HCT116 (cell line): ENCODE data around the gene TRH. TPM values are rescaled to one million over a fixed set of nuclear protein-coding genes. Genes with fewer than 3 reads are reported as not detected.

Experiments used
- ATAC-seq: fragments of 200-7000 bp; cut with Tn5 transposase; 2 replicates; pipeline ENCODE4 v1.9.1; 2020; ENCODE audit warnings: mild to moderate bottlenecking, moderate library complexity
- BruUV-seq: library from RNA; stranded (reverse); fragments of 400-500 nt; replicated peaks from 2 replicates; lab custom pipeline; 2021; lab: Mats Ljungman, UMichigan
- CTCF ChIA-PET: fragments of 300-600 bp; sonication (Branson Sonifier 250); formaldehyde crosslinking; loops from one replicate; lab custom pipeline; 2021; ENCODE audit warnings: antibody characterized with exemption; lab: Charles Lee
- POLR2A ChIA-PET: fragments of 300-600, 350-600 bp; sonication (Branson Sonifier 250); formaldehyde crosslinking; loops from one replicate; lab custom pipeline; 2021; ENCODE audit warnings: antibody characterized with exemption; lab: Charles Lee
- RAD21 ChIA-PET, 2 experiments: fragments of 300-600 bp; sonication (Branson Sonifier 250); formaldehyde crosslinking; loops; one replicate each; lab custom pipeline; 2023; ENCODE audit warnings: low total read pairs in 2 of 2; ENCODE audit not compliant: uncharacterized antibody in 2 of 2, unreplicated experiment in 2 of 2, low non-redundant PET in 1 of 2; lab: Charles Lee
- DNase-seq: peaks from one replicate; pipeline ENCODE4 v3.0.0-alpha.2; 2010; ENCODE audit warnings: low read depth, low spot score
- H2AFZ ChIP-seq: fragments of 200-600 bp; shearing (Covaris generic), sonication (generic); 2 replicates; pipeline ENCODE4 v1.6.1; 2017; ENCODE audit warnings: low read depth, mixed run types, mixed read lengths, antibody characterized with exemption, low read length; ENCODE audit not compliant: poor library complexity, severe bottlenecking
- H3K27ac ChIP-seq: 2 replicates; pipeline ENCODE4 v1.5.1; 2012; ENCODE audit warnings: low read depth, low read length
- H3K27me3 ChIP-seq: fragments of 200-600 bp; sonication (generic); 2 replicates; pipeline ENCODE4 v1.6.1; 2016; ENCODE audit warnings: mixed run types, low read length, mixed read lengths; ENCODE audit not compliant: insufficient read depth
- H3K36me3 ChIP-seq, 2 experiments: fragments of 200-500 bp in 1 of 2; fragments of 200-600 bp in 1 of 2; sonication (Bioruptor generic) in 1 of 2; sonication (generic) in 1 of 2; 2 replicates each; pipeline versions ENCODE4 v1.5.1 to v1.6.1; 2014 to 2016; ENCODE audit warnings: low read length in 2 of 2, inconsistent platforms in 1 of 2, mixed read lengths in 1 of 2, mixed run types in 1 of 2; ENCODE audit not compliant: insufficient read depth in 2 of 2, control insufficient read depth in 1 of 2
- H3K4me1 ChIP-seq, 2 experiments: fragments of 200-600 bp in 1 of 2; sonication (generic) in 1 of 2; 2 replicates each; pipeline versions ENCODE4 v1.5.1 to v1.6.1; 2012 to 2017; ENCODE audit warnings: low read length in 2 of 2, inconsistent platforms in 1 of 2, mild to moderate bottlenecking in 1 of 2, mixed read lengths in 1 of 2, mixed run types in 1 of 2, moderate library complexity in 1 of 2; ENCODE audit not compliant: insufficient read depth in 2 of 2, control insufficient read depth in 1 of 2
- H3K4me2 ChIP-seq: fragments of 200-600 bp; sonication (generic); 2 replicates; pipeline ENCODE4 v1.6.1; 2017; ENCODE audit warnings: mixed run types, low read length, mixed read lengths
- H3K4me3 ChIP-seq, 2 experiments: fragments of 200-600 bp in 1 of 2; sonication (generic) in 1 of 2; replicated peaks in 1 of 2; 2 replicates each; pipeline ENCODE4 v1.5.1; 2011 to 2016; ENCODE audit warnings: low read length in 2 of 2, control low read depth in 1 of 2, low read depth in 1 of 2, mild to moderate bottlenecking in 1 of 2, mixed read lengths in 1 of 2, mixed run types in 1 of 2
- H3K79me2 ChIP-seq: fragments of 200-600 bp; sonication (generic); 2 replicates; pipeline ENCODE4 v1.6.1; 2017; ENCODE audit warnings: mild to moderate bottlenecking, mixed run types, low read length, moderate library complexity, mixed read lengths; ENCODE audit not compliant: insufficient read depth
- H3K9ac ChIP-seq: fragments of 200-600 bp; sonication (generic); 2 replicates; pipeline ENCODE4 v1.6.1; 2016; ENCODE audit warnings: low read length, mixed read lengths
- H3K9me2 ChIP-seq: fragments of 200-600 bp; sonication (generic), shearing (Covaris generic); 2 replicates; pipeline ENCODE4 v1.6.1; 2017; ENCODE audit warnings: mixed run types, mild to moderate bottlenecking, moderate library complexity; ENCODE audit not compliant: insufficient read depth
- H3K9me3 ChIP-seq, 2 experiments: fragments of 200-500 bp in 1 of 2; fragments of 200-600 bp in 1 of 2; sonication (Bioruptor generic) in 1 of 2; sonication (generic) in 1 of 2; 2 replicates each; pipeline ENCODE4 v1.6.1; 2014 to 2017; ENCODE audit warnings: low read length in 2 of 2, mixed read lengths in 2 of 2, inconsistent platforms in 1 of 2, low read depth in 1 of 2, mild to moderate bottlenecking in 1 of 2, mixed run types in 1 of 2, moderate library complexity in 1 of 2; ENCODE audit not compliant: control insufficient read depth in 1 of 2, insufficient read depth in 1 of 2
- H4K20me1 ChIP-seq: fragments of 200-600 bp; sonication (generic), shearing (Covaris generic); 2 replicates; pipeline ENCODE4 v1.6.1; 2017; ENCODE audit warnings: mixed run types, mild to moderate bottlenecking, moderate library complexity; ENCODE audit not compliant: insufficient read depth
- ATF3 ChIP-seq: IDR thresholded peaks from 2 replicates; pipeline ENCODE4 v1.6.1; 2012
- CBX3 ChIP-seq: IDR thresholded peaks from 2 replicates; pipeline ENCODE4 v1.6.1; 2012; ENCODE audit warnings: low read depth
- CEBPB ChIP-seq: IDR thresholded peaks from 2 replicates; pipeline ENCODE4 v1.6.1; 2012; ENCODE audit warnings: low read depth
- CTCF ChIP-seq, 3 experiments: fragments of 200-600 bp in 1 of 3; sonication (generic) in 1 of 3; IDR thresholded peaks in 2 of 3; conservative IDR thresholded peaks in 1 of 3; 2 replicates each; pipeline ENCODE4 v1.5.1; 2012 to 2017; ENCODE audit warnings: low read depth in 2 of 3, low read length in 2 of 3, antibody characterized with exemption in 1 of 3, borderline replicate concordance in 1 of 3, control low read depth in 1 of 3, mild to moderate bottlenecking in 1 of 3, mixed read lengths in 1 of 3, mixed run types in 1 of 3, moderate library complexity in 1 of 3; ENCODE audit not compliant: insufficient read depth in 1 of 3
- EGR1 ChIP-seq: IDR thresholded peaks from 2 replicates; pipeline ENCODE4 v1.6.1; 2012; ENCODE audit warnings: low read depth
- ELF1 ChIP-seq: IDR thresholded peaks from 2 replicates; pipeline ENCODE4 v1.6.1; 2012; ENCODE audit warnings: low read depth, borderline replicate concordance
- EZH2 ChIP-seq: fragments of 200-600 bp; sonication (generic); IDR thresholded peaks from 2 replicates; pipeline ENCODE4 v1.6.1; 2017; ENCODE audit warnings: antibody characterized with exemption, mixed run types
- EZH2phosphoT487 ChIP-seq: fragments of 200-600 bp; IDR thresholded peaks from 2 replicates; pipeline ENCODE4 v1.6.1; 2018; ENCODE audit warnings: antibody characterized with exemption, borderline replicate concordance
- FOSL1 ChIP-seq: IDR thresholded peaks from 2 replicates; pipeline ENCODE4 v1.6.1; 2012; ENCODE audit warnings: low read depth
- MAX ChIP-seq: IDR thresholded peaks from 2 replicates; pipeline ENCODE4 v1.6.1; 2012
- POLR2A ChIP-seq: IDR thresholded peaks from 2 replicates; pipeline ENCODE4 v1.7.0; 2011; ENCODE audit warnings: borderline replicate concordance; ENCODE audit not compliant: insufficient read depth, insufficient read length; ENCODE audit errors: extremely low read depth
- POLR2AphosphoS5 ChIP-seq: IDR thresholded peaks from 2 replicates; pipeline ENCODE4 v1.6.1; 2011; ENCODE audit warnings: mild to moderate bottlenecking, low read depth, low read length, moderate library complexity
- RAD21 ChIP-seq: IDR thresholded peaks from 2 replicates; pipeline ENCODE4 v1.6.1; 2012; ENCODE audit warnings: low read depth, mild to moderate bottlenecking
- SIN3A ChIP-seq: IDR thresholded peaks from 2 replicates; pipeline ENCODE4 v1.6.1; 2012; ENCODE audit warnings: low read depth
- SP1 ChIP-seq: IDR thresholded peaks from 2 replicates; pipeline ENCODE4 v1.6.1; 2012; ENCODE audit warnings: low read depth
- SRF ChIP-seq: IDR thresholded peaks from 2 replicates; pipeline ENCODE4 v1.6.1; 2012; ENCODE audit warnings: low read depth
- TCF7L2 ChIP-seq: IDR thresholded peaks from 2 replicates; pipeline ENCODE4 v1.7.0; 2011; ENCODE audit warnings: borderline replicate concordance, inconsistent platforms; ENCODE audit not compliant: insufficient read depth, insufficient read length; ENCODE audit errors: extremely low read depth
- YY1 ChIP-seq: IDR thresholded peaks from 2 replicates; pipeline ENCODE4 v1.6.1; 2011; ENCODE audit warnings: low read length, low read depth, moderate library complexity, mild to moderate bottlenecking; ENCODE audit not compliant: insufficient replicate concordance; ENCODE audit errors: extremely low read depth
- ZBTB33 ChIP-seq: IDR thresholded peaks from 2 replicates; pipeline ENCODE4 v1.6.1; 2011; ENCODE audit warnings: mild to moderate bottlenecking, low read length, moderate library complexity; ENCODE audit not compliant: insufficient replicate concordance; ENCODE audit errors: extremely low read depth
- ZFX ChIP-seq: fragments of 450-650 bp; IDR thresholded peaks from 2 replicates; pipeline ENCODE4 v1.6.1; 2017
- intact Hi-C: fragments of 100-400 bp; cut with micrococcal nuclease; formaldehyde crosslinking; loops from 2 replicates; pipeline ENCODE4 v1.10.0; 2022
- total RNA-seq: library from RNA; stranded (reverse); gene quantifications from one replicate; pipeline ENCODE4 v1.2.1, GENCODE V29; 2021; ENCODE audit not compliant: unreplicated experiment

TRH gene
- total RNA-seq, 1 experiment from 2014 or later: not detected

GRCh38 chr3:129947538-129948240, 26.8 kb upstream of the TRH start:
- no peaks in the 10 kb centered on the region for H3K79me2 ChIP-seq
- no peak overlapping the region for H3K9ac ChIP-seq
- H3K4me3 ChIP-seq: no peak overlapping the region
- ChIA-PET RAD21 (no interaction called here), POLR2A (no interaction called here), CTCF (no interaction called here)
- H3K4me1 ChIP-seq: no peaks in the 10 kb centered on the region
- no peaks in the 10 kb centered on the region for H3K9me3 ChIP-seq
- no peak overlapping the region for H3K4me2 ChIP-seq
- H2AFZ ChIP-seq: no peak overlapping the region
- H3K9me2 ChIP-seq: no peaks in the 10 kb centered on the region
- no peaks in the 10 kb centered on the region for H4K20me1 ChIP-seq
- no peaks in the 10 kb centered on the region for H3K36me3 ChIP-seq
- no TSS peak for BruUV-seq
- no peak for ATAC-seq
- intact Hi-C loops: no loop called here
- DNase-seq: no peak
- TF ChIP-seq MAX (no peak), YY1 (no peak), SP1 (no peak), FOSL1 (no peak), SIN3A (no peak), EGR1 (no peak), EZH2phosphoT487 (no peak), POLR2A (no peak), EZH2 (no peak), TCF7L2 (no peak), ATF3 (no peak), CBX3 (no peak), RAD21 (no peak), ZFX (no peak), ELF1 (no peak), POLR2AphosphoS5 (no peak), CEBPB (no peak), CTCF (IDR thresholded peaks at IDR 0.05 in 2 of 3, conservative IDR thresholded peaks at IDR 0.05 in 1 of 3; ENCODE audit: borderline replicate concordance in 1 of 3, insufficient read depth in 1 of 3, low read depth in 2 of 3, low read length in 2 of 3) (no peak), ZBTB33 (no peak), SRF (no peak)
- no peaks in the 10 kb centered on the region for H3K27me3 ChIP-seq
- H3K27ac ChIP-seq: no peak overlapping the region
